ENCODE results near the gene PITPNC1.
"Not testable (repeated sequence)": the region's sequence is repeated elsewhere in the genome, so short reads cannot be mapped to it uniquely, and the experiment has no call there.

Gene PITPNC1

DNA sequence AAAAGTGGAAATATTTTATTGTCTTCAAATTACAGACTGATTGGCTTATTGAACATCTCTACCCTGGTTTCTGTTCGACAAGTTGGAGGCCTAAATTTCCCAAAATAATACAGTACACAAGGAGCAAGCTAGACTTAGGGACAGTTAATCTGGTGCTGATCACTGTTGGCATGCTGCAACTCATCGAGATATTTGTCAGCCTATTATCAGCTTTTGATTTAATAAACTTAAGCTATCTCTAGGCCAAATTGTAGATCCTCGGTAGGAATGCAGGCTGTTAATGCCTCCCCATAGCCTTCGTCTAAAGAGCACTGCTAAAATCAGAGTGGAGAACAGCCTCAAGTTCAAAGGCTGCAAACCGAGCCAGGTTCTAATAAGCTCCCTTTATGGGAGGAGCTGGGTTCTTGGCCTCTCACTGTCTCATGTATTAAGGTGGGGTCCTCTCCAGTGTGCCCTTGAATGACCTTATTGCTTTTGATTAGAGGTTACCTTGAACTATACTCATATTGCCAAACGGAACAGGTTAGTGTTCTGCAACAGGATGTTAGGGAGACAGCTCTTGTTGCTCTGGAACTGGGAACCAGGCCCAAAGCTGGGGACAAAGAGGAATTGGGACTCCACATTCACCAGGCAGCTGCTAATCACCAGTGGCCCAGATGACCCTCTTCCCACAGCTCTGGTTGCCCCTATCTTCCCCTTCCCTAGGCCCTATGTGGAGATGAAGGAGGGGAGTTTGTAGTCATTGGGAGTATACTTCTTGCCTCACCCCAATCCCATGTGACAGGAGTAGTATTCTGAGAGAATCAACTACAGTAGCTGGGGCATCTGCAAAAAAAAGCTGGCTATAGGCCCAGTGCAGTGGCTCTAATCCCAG is 271.2 kb downstream of the PITPNC1 start:
- no peak for TF ChIP-seq CTCF (IDR thresholded peaks at IDR 0.05; ENCODE audit: insufficient read depth, low read depth, low read length, missing control alignments)
- peak; percentile 28 for DNase-seq (ENCODE audit: low read depth)
- no peak overlapping the region for H3K4me3 ChIP-seq (ENCODE audit: low read depth, low read length)

DNA sequence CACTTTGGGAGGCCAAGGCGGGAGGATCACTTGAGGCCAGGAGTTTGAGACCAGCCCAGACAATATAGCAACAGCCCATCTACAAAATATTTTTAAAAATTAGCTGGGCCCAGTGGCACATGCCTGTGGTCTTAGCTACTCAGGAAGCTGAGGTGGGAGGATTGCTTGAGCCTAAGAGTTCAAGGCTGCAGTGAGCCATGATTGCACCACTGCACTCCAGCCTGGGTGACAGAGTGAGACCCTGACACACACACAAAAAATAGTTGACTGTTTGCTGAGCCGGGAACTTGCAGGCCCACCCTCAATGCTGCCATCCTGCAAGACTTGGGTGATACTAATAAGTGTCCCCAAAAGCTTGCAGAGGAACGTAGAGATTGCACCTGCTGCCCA is 271.8 kb downstream of the PITPNC1 start:
- DNase-seq (ENCODE audit: low read depth); H3K4me3 ChIP-seq (ENCODE audit: low read depth, low read length): not testable (repeated sequence)

- no peak for TF ChIP-seq CTCF (IDR thresholded peaks at IDR 0.05; ENCODE audit: insufficient read depth, low read depth, low read length, missing control alignments)
- DNase-seq (ENCODE audit: low read depth) = peak; percentile 53
- peak overlapping the region; percentile 23 for H3K4me3 ChIP-seq (ENCODE audit: low read depth, low read length)
Observed at GRCh38 chr17:67649891-67650290, 272.8 kb downstream of the PITPNC1 start.

DNA sequence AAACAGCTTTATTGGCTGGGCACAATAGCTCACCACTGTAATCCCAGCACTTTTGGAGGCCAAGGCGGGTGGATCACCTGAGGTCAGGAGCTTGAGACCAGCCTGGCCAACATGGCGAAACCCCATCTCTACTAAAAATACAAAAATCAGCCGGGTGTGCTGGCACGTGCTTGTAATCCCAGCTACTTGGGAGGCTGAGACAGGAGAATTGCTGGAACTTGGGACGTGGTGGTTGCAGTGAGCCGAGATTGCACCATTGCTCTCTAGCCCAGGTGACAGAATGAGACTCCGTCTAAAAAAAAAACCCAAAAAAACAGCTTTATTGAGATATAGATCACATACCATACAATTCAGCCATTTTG is 274.1 kb downstream of the PITPNC1 start:
- H3K4me3 ChIP-seq (ENCODE audit: low read depth, low read length) = peak overlapping the region; percentile 25
- DNase-seq (ENCODE audit: low read depth) = not testable (repeated sequence)

- H3K4me3 ChIP-seq (ENCODE audit: low read depth, low read length) = no peak overlapping the region
- DNase-seq (ENCODE audit: low read depth) = no peak
- no peak for TF ChIP-seq CTCF (IDR thresholded peaks at IDR 0.05; ENCODE audit: insufficient read depth, low read depth, low read length, missing control alignments)
Observed at GRCh38 chr17:67652433-67652832, 275.4 kb downstream of the PITPNC1 start.

DNA sequence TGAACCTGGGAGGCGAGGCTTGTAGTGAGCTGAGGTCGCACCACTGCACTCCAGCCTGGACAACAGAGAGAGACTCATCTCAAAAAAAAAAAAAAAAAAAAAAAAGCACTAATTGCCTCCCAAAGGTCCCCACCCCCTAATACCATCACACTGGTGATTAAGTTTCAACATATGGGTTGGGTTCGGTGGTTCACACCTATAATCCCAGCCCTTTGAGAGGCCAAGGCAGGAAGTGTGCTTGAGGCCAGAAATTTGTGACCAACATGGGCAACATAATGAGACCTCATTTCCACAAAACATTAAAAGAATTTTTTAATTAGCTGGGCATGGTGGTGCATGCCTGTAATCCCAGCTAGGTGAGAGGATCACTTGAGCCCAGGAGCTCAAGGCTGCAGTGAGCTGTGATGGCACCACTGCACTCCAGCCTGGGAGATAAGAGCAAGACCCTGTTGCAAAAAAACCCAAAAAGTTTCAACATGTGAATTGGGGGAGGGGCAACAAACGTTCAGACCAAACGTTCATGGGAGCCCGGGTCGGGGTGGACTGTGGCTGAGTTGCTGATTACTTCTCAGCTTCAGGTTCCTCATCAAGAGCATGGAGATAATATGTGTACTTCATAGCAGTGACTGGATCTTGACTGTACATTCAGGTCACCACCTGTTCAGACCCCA is 278.5 kb downstream of the PITPNC1 start:
- TF ChIP-seq CTCF (IDR thresholded peaks at IDR 0.05; ENCODE audit: insufficient read depth, low read depth, low read length, missing control alignments) = no peak
- peak; percentile 76 for DNase-seq (ENCODE audit: low read depth)
- peak overlapping the region; percentile 51 for H3K4me3 ChIP-seq (ENCODE audit: low read depth, low read length)

DNA sequence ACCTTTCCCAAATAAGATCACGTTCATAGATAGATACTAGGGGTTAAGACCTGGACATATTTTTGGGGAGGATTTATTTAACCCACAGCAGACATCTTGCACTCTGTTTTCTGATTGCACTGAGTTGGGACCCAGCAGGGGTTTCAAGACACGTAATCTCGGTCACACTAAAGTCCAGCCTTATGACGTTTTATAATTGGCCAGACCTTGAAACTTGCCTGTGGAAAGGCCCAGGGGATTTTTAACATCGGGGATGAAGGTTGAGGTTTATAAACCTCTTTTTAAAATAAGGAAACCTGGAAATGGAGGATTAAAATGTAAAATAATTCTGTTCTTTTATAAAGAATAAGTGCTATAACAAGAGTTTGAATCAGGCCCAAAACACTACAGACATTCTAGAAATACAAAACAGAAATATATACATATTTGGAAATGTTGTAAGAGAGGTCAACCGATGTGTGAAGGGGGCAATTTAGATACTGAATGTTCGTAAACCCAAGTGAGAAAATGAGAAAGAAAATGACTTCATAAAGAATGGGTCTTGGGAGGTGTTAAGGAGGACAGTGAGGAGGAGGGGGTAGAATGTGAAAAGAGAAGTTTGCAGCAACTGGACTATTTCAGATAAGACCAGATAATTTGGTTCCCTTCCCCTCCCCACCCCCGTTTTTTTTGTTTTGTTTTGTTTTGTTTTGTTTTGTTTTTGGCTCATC is 279.6 kb downstream of the PITPNC1 start:
- DNase-seq (ENCODE audit: low read depth) = peak; percentile 88
- TF ChIP-seq CTCF (IDR thresholded peaks at IDR 0.05; ENCODE audit: insufficient read depth, low read depth, low read length, missing control alignments) = no peak
- peak overlapping the region; percentile 51 for H3K4me3 ChIP-seq (ENCODE audit: low read depth, low read length)
